H1 (cell line): Measurements from ENCODE around the gene C1orf52. TPM values are rescaled to one million over a fixed set of nuclear protein-coding genes. Genes with fewer than 3 reads are reported as not detected.

Experiments
- EGR1 ChIP-seq: IDR thresholded peaks from 2 replicates; pipeline ENCODE4 v1.6.1; 2011; ENCODE audit warnings: low read depth, low read length, borderline replicate concordance
- JUND ChIP-seq: IDR thresholded peaks from 2 replicates; pipeline ENCODE4 v1.6.1; 2011; ENCODE audit warnings: mild to moderate bottlenecking, improper control_type of control experiment, low read length
- KDM5A ChIP-seq: fragments of 200-600 bp; IDR thresholded peaks from 2 replicates; pipeline ENCODE4 v1.7.1; 2012; ENCODE audit warnings: mild to moderate bottlenecking, low read length, inconsistent platforms, mixed read lengths
- NRF1 ChIP-seq: IDR thresholded peaks from 2 replicates; pipeline ENCODE4 v1.6.1; 2011; ENCODE audit warnings: mild to moderate bottlenecking, low read depth, low read length, improper control_type of control experiment
- POLR2A ChIP-seq, 2 experiments: IDR thresholded peaks; 1 replicate in 1 of 2; 2 replicates in 1 of 2; pipeline ENCODE4 v1.6.1; 2011; ENCODE audit warnings: low read depth in 2 of 2, low read length in 2 of 2, mild to moderate bottlenecking in 2 of 2; ENCODE audit errors: control extremely low read depth in 1 of 2
- POLR2AphosphoS5 ChIP-seq: IDR thresholded peaks from 2 replicates; pipeline ENCODE4 v1.6.1; 2011; ENCODE audit warnings: low read depth, low read length
- RAD21 ChIP-seq, 2 experiments: IDR thresholded peaks in 1 of 2; conservative IDR thresholded peaks in 1 of 2; 2 replicates each; pipeline ENCODE4 v1.6.1; 2011; ENCODE audit warnings: low read depth in 2 of 2, low read length in 2 of 2, improper control_type of control experiment in 1 of 2, inconsistent platforms in 1 of 2, mild to moderate bottlenecking in 1 of 2, moderate library complexity in 1 of 2
- RBBP5 ChIP-seq: IDR thresholded peaks from 2 replicates; pipeline ENCODE4 v1.7.1; 2012; ENCODE audit warnings: low read depth, mild to moderate bottlenecking, inconsistent platforms, low read length, moderate library complexity, borderline replicate concordance
- RXRA ChIP-seq: IDR thresholded peaks from 2 replicates; pipeline ENCODE4 v1.6.1; 2011; ENCODE audit warnings: low read depth, mild to moderate bottlenecking, low read length, moderate library complexity; ENCODE audit not compliant: insufficient read depth
- SIN3A ChIP-seq, 2 experiments: IDR thresholded peaks in 1 of 2; conservative IDR thresholded peaks in 1 of 2; 2 replicates each; pipeline ENCODE4 v1.6.1; 2011 to 2012; ENCODE audit warnings: low read length in 2 of 2, improper control_type of control experiment in 1 of 2, low read depth in 1 of 2, mild to moderate bottlenecking in 1 of 2
- SP1 ChIP-seq: IDR thresholded peaks from 2 replicates; pipeline ENCODE4 v1.6.1; 2011; ENCODE audit warnings: low read depth, low read length
- SP2 ChIP-seq: IDR thresholded peaks from 2 replicates; pipeline ENCODE4 v1.6.1; 2012; ENCODE audit warnings: mild to moderate bottlenecking, low read length, inconsistent platforms
- SRF ChIP-seq: IDR thresholded peaks from 2 replicates; pipeline ENCODE4 v1.6.1; 2011; ENCODE audit warnings: mild to moderate bottlenecking, low read depth, low read length, moderate library complexity
- TAF1 ChIP-seq: IDR thresholded peaks from 2 replicates; pipeline ENCODE4 v1.6.1; 2011; ENCODE audit warnings: mild to moderate bottlenecking, low read depth, low read length
- TCF12 ChIP-seq: IDR thresholded peaks from 2 replicates; pipeline ENCODE4 v1.6.1; 2011; ENCODE audit warnings: low read depth, mild to moderate bottlenecking, low read length
- polyA plus RNA-seq, 7 experiments: library from polyadenylated mRNA; depleted of rRNA in 3 of 7; stranded (reverse) in 5 of 7; unstranded in 2 of 7; fragments of >200 nt in 5 of 7; fragments of 200-250 nt in 2 of 7; gene quantifications; 1 replicate in 5 of 7; 2 replicates in 1 of 7; 4 replicates in 1 of 7; pipeline versions ENCODE4 v1.2.1 to v1.2.3, GENCODE V29; 2011 to 2013; ENCODE audit warnings: missing spikeins in 2 of 7, mixed read lengths in 2 of 7
- total RNA-seq: library from RNA; stranded (reverse); fragmentation: NEBNext Ultra II Directional; extraction: Animal tissue kit (Norgen Biotek cat#: 25700); gene quantifications from 2 replicates; pipeline ENCODE4 v1.2.1, GENCODE V29; 2021
- TF ChIP-seq, protein P1 (sequence below): IDR thresholded peaks from 2 replicates; pipeline ENCODE4 v1.6.1; 2012; ENCODE audit warnings: inconsistent platforms
- TF ChIP-seq, protein P2 (sequence below): IDR thresholded peaks from 2 replicates; pipeline ENCODE4 v1.6.1; 2012; ENCODE audit warnings: inconsistent platforms

Gene C1orf52
- total and polyA plus RNA-seq, 2 of the 8 experiments (the other 6 are each of a cell fraction or from before 2014, with no cell fraction given), result 29.2 to 39.1 TPM

DNA sequence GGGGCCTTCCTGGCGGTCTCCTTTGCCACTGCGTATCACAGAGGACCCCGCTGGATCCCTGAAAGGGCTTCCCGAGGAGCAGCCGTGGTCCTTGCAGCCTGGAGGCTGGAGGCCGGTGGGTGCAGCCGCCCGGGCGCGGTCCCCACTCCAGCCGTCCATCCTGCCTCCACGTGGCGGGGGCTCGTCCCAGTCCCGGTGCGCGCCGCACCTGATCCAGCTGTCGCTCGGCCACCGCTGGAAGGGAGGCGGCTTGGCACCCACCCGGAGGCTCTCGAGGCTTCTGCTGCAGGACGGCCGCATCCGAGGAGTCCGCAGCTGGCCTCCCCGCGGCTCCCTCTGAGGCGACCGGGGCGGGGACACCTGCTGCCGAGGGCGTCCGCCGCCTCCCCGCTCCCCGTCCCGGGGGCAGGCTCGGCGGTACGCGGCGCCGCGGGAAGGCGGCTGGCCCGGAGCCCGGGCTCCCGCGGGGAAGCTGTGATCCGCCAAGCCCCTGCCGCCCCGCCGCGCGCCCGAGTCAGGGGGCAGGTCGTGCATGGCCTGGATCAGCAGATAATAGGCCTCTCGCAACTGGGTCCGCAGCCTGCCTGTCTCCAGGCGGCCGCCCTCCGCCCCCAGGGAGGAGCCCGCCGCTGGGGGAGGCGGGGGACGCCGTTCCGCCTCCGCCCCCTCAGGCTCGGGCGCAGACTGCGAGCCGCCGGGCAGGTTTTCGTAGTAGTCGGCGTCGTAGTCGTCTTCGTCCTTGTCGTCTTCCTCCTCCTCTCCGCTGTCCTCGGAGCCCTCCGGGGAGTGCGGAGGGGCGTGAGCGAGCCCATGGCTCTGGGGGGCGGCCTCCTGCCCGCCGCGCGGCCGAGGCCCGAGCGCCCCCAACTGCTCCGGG, 58.8 kb downstream of the C1orf52 start, which contains the start of gene SYDE2 (continued):
- TF ChIP-seq POLR2AphosphoS5 (peak; percentile 71), SP1 (peak; percentile 14; the same call in 1 of the 2 replicates), SRF (no peak), EGR1 (peak; percentile 87; the same call in 1 of the 2 replicates), TCF12 (no peak), RXRA (no peak), SP2 (no peak), JUND (no peak), NRF1 (no peak), RAD21 (IDR thresholded peaks at IDR 0.05 in 1 of 2, conservative IDR thresholded peaks at IDR 0.05 in 1 of 2; ENCODE audit: low read depth in 2 of 2, low read length in 2 of 2) (peak in 1 of 2 experiments; percentile 1; a peak in 1 of 4 replicates), SIN3A (conservative IDR thresholded peaks at IDR 0.05 in 1 of 2, IDR thresholded peaks at IDR 0.05 in 1 of 2; ENCODE audit: low read depth in 1 of 2, low read length in 2 of 2) (peak; percentile 21 to 40; a peak in 1 of 4 replicates), POLR2A (IDR thresholded peaks at IDR 0.05; ENCODE audit: control extremely low read depth in 1 of 2, low read depth in 2 of 2, low read length in 2 of 2) (peak in 1 of 2 experiments; percentile 41; a peak in 1 of 3 replicates), RBBP5 (peak; percentile 45), TAF1 (peak; percentile 78), KDM5A (0 out of 2 replicates have a peak, but pooled peaks have one; percentile 6)
- TF ChIP-seq, protein P1, sequence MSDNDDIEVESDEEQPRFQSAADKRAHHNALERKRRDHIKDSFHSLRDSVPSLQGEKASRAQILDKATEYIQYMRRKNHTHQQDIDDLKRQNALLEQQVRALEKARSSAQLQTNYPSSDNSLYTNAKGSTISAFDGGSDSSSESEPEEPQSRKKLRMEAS, result peak; percentile 62
- TF ChIP-seq, protein P2, sequence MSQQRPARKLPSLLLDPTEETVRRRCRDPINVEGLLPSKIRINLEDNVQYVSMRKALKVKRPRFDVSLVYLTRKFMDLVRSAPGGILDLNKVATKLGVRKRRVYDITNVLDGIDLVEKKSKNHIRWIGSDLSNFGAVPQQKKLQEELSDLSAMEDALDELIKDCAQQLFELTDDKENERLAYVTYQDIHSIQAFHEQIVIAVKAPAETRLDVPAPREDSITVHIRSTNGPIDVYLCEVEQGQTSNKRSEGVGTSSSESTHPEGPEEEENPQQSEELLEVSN, result no peak
